PC-9 (cell line): ENCODE results near the gene RNASEH2B.

Experiments used
- CTCF ChIP-seq: fragments of 200-600 bp; sonication (generic); conservative IDR thresholded peaks from 2 replicates; pipeline ENCODE4 v1.6.1; 2017; ENCODE audit warnings: mixed run types, antibody characterized with exemption, mild to moderate bottlenecking, moderate library complexity
- EZH2 ChIP-seq: fragments of 200-600 bp; sonication (generic); IDR thresholded peaks from 2 replicates; pipeline ENCODE4 v1.8.0; 2017; ENCODE audit warnings: antibody characterized with exemption, low read depth

GRCh38 chr13:50923272-50923671 lies 13.7 kb downstream of the RNASEH2B start:
- TF ChIP-seq CTCF (no peak), EZH2 (no peak)
